HG03521 (cell line): ENCODE data around the gene GPR137.

Source experiments
- ATAC-seq: cut with Tn5 transposase; IDR thresholded peaks from one replicate; pipeline ENCODE4 v1.9.1; 2021; ENCODE audit warnings: mild to moderate bottlenecking, moderate library complexity; ENCODE audit not compliant: unreplicated experiment

GPR137 gene

DNA sequence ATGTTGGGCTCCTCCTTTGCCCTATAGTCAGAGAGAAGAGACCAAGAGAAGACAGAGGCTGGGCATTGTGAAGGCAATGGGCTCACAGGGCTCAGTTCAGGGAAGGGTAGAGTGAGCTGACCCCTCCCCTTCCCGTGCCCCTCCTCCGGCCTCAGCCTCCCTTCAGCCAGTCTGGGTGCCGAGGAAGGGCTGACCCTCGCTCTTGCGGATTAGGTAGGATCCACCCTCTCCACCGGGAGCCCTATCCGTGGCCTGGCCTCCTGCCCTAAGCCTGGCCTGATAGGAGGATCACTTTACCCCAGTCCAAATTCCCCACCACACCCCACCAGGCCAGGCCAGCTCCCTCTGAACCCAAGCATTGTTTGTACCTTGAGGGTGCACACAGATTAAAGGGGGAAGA lies 37.1 kb upstream of the GPR137 start:
- no peak for ATAC-seq

DNA sequence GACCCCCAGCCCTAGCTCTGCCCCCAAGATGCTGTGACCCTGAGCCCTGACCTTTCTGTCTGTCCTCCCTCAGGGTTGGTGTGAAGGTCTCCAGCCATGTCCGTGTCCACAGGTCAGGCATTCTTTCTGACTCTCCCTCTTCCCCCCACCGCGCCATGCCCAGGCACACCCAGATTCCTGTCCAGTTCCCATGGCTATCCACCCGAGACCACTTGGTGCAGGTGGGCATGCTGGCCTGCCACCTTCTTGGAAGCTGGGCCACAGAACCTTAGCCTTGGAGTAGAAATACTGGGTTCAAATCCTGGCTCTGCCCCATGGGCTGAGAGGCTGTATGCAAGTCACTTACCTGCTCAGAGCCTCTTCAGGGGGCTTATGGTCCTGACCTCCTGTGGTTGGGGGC lies 36.6 kb upstream of the GPR137 start:
- no peak for ATAC-seq

DNA sequence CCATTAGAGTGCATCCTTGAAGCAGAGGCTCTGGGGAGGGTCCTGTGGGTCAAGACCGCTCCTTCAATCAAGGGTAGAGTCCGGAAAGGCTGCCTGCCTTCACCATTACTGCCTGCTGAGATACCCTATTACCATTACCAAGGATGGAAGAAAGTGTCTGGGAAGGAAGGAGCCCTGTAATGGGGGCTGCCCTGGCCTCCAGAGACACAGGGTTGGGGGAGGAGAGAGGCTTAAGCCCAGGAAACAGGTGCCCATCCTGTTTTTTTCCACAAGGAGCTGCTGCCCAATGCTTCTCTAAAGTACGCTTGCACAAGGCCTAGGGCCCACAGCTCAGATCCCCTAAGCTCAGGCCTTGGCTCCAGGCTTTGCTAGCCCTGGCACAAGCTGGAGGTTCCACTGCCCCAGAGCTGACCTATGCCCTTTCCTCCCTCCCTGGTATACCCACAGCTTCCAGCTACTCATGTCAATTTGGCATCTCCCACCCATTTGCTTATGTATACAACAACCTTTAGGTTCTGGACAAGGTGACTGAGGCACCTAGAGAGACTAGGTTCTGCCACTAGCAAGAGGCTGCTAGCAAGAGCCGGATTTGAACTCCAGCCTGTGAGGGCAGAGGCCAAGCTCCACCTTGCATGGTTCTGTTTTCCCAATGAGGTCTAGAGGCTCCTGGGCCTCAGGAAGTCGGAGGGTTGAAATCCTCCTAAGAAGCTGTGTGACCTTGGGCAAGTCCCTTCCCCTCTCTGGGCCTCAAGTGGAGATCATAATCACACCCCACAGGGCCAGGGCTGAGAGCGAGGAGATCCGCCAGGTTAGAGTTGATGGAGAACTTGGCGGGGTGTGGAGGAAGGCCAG lies 35.9 kb upstream of the GPR137 start:
- ATAC-seq = no peak

DNA sequence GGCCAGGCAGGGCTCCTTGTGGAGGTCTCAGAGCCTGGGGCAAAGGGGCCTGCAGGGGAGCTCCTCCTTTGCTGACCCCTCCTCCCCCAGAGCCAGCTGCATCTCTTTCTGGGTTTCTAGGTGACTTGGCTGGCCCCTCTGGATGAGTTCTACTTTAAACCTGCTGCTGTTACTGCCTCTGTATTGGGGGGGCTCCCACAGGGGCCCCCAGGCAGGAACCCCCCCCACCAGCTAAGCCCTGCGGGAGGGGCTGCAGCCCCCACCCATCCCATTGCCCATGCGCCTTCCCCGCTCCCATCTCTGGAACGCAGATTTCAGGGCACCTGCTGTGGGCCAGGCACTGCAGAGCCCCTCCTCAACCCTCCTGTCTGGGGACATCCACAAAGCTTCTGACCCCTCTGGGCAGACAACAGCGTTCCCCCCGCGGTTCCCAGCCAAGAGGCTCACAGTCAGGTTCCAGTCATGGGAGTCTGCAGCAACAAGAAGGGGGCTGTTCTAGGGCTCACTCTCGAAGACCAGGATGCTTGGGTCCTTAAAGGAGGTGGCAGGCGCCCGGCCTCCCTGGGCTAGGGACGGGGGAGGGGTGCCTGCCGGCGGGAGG lies 35.1 kb upstream of the GPR137 start:
- no peak for ATAC-seq

DNA sequence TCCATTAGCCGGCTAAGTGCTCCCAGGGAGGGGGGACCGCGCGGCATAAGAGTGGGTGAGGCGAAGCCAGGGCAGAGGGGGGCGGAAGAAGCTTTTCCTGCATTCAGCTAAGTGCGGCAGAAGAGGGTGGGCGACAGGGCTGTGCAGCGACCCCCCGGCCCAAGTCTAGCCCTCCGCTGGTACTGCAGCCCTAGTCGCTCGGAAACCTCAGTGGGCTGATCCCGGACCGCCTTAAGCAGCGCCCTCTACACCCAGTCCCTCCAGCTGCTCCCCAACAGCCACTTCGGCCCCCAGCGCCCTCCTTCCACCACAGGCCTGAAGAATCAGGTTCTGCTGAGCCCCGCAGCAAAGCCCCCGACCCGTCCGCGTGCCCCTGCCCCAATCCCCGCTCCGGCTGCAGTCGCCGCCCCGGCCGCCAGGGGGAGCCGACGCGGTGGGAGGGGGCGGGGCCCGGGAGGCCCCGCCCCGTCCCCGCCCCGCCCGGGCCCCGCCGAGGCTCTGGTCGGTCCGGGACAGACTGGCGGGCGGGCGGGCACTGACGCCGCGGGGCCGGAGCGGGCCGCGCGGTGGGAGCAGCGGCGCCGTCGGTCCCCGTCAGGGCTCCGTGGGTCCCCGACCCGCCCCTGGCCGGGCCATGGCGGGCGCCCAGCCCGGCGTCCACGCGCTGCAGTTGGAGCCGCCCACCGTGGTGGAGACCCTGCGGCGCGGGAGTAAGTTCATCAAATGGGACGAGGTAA lies 34.5 kb upstream of the GPR137 start, which contains the start of gene PLCB3:
PLCB3 (plus strand) TSS at position 515 of the 737 bp plus-strand sequence; CDS start at position 635, 120 bp downstream.
- peak; percentile 42 for ATAC-seq

DNA sequence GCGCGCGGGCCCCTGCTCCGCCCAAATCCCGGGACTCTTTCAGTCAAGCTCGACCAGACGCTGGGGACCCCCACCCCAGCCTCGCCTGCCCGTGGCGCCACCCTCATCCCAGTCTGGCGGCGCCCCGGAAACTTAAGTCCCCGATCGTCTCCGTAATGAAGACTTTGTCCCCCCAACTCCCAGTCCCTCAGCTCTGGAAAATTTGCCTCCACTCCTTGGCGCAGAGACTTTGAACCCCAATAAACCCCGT lies 34.0 kb upstream of the GPR137 start:
- no peak for ATAC-seq

DNA sequence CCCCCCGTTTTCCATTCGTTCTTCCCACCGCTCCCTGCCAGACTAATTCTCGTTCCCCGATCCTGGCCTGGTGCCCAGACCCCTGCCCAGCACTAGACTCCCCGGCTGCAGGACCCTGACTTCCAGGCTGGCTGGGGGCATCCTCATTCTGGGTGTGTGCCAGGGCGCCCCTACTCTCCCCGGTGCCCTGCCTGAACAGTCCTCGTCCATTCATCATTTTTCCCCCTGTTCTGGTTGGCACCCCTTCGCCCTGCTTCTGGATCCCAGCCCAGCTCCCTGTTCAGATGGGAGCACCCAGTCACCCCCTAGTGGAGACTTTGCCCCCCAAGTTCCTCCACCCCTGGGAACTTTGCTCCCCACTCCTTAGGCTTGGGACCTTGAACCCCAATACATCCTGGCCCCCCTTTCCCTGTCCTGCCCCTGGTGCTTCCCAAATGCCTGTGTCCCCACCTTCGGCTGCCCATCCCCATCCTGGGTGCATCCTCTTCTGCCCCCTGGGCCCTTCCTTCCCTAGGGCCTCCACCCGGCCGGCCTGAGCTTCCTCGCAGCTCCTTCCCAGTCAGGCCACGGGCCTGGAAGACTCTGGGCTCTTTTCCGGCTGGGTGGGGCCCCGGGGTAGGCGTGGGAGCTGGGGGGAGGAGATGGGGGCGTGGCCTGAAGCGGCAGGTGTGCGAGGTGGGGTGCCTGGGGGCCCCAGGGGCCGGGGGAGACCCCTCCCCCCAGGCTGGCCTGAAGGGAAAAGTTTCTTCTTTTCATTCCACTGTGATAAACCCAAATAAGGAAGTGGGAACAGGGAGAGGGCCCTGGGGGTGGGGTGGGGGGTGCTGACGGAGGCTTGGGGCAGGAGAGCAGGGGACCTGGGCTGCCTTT lies 33.4 kb upstream of the GPR137 start:
- ATAC-seq = no peak

DNA sequence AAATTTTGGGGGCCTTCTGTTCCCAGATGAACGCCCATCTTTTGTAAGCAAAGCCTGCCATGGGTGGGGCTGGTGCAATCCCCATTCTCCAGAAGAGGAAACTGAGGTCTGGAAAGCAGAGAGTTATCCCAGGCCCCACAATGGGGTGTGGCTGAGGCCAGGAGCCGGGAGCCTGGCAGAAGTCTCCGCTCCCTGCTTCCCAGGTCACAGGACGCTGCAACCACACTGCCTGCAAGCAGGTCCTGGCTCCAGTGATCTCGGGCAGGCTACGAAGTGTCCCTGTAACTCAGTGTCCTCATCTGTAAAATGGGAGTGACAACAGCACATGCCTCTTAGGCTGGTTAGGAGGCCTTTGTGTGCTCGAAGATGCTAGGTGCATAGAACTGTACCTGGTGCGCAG lies 32.6 kb upstream of the GPR137 start:
- no peak for ATAC-seq

DNA sequence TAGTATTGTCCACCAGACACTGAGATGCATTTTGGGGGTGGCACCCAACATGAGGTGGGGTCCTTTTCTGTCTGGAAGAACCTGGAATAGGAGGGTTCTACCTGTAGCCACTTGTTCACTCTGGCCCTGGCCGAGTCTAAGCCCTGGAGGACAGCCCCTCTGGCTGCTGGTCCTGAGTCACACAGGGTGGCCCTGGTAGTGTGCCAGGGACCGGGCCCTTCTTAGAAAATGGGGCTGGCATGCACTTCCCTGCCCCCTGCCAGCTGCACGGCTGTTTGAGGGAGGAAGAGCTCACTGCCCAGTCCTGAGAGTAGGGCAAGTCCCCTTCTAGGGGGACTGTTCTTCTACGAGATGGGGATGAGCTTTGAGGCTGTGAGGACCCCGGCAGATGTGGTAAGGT lies 32.2 kb upstream of the GPR137 start:
- ATAC-seq = no peak

DNA sequence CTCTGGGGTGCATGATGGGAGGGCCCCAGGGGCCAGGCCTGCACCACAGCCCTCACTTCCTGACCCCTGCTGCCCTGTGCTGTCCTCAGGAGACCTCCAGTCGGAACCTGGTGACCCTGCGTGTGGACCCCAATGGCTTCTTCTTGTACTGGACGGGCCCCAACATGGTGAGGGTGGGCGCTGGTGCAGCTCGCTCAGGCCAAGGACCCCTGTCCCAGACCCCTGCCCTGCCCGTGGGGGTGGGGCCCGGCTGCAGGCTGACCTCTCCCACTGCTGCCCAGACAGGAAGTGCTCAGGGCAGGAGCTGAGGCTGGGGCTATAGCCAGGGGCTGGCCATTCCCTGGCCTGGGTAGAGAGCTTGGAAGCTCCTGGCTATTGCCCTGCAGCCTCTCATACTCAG lies 31.3 kb upstream of the GPR137 start:
- no peak for ATAC-seq

DNA sequence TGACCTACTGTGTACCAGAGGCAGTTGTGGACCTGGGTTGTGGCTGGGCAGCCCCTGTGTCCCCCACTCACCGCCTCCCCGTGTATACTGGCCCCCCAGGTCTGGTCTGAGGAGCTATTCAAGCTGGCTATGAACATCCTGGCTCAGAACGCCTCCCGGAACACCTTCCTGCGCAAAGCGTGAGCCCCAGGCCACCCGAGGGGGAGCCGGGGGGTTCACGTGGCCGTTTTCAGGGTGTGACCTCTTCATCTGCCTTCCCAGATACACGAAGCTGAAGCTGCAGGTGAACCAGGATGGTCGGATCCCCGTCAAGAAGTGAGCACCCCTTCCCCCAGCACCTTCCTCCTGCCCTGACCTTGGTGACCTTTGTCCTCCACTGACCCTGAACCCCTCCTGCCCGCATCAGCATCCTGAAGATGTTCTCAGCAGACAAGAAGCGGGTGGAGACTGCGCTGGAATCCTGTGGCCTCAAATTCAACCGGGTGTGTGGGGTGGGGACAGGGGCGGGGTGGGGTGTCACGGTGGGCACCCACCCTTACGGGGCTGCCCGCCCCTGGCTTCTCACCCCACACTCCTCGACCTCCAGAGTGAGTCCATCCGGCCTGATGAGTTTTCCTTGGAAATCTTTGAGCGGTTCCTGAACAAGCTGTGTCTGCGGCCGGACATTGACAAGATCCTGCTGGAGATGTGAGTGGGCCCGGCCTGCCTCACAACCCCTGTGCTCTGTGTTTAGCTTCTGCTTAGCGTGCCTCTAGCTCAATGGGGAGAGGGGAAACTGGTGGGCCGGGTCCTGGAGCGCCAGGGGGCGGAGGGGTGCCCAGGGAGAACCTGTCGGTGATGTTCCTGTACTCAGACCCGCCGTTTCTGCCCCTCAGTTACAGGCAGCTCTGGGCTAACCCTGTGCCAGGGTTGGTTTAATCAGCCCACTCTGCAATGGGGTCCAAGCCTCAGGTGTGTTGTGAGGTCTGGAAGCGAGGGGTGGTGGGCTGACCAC lies 30.2 kb upstream of the GPR137 start:
- ATAC-seq = no peak

DNA sequence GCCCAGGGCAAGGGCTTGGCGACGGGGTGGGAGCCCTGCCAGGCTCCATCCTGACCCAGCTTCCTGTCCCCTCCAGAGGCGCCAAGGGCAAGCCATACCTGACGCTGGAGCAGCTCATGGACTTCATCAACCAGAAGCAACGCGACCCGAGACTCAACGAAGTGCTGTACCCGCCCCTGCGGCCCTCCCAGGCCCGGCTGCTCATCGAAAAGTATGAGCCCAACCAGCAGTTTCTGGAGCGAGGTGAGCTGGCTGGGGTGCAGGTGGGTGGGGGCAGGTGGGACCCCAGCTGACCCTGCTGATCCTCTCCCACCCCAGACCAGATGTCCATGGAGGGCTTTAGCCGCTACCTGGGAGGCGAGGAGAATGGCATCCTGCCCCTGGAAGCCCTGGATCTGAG lies 29.3 kb upstream of the GPR137 start:
- ATAC-seq = no peak

DNA sequence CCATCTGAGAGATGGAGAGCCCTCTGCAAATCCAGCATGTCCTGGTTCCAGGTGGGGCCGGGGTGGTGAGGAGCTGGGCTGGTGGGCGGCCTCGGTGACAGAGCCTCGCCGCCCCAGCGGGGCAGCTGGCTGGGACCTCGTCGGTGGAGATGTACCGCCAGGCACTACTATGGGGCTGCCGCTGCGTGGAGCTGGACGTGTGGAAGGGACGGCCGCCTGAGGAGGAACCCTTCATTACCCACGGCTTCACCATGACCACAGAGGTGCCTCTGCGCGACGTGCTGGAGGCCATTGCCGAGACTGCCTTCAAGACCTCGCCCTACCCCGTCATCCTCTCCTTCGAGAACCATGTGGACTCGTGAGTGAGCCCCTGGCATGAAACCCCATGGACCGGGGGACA lies 27.3 kb upstream of the GPR137 start:
- no peak for ATAC-seq

DNA sequence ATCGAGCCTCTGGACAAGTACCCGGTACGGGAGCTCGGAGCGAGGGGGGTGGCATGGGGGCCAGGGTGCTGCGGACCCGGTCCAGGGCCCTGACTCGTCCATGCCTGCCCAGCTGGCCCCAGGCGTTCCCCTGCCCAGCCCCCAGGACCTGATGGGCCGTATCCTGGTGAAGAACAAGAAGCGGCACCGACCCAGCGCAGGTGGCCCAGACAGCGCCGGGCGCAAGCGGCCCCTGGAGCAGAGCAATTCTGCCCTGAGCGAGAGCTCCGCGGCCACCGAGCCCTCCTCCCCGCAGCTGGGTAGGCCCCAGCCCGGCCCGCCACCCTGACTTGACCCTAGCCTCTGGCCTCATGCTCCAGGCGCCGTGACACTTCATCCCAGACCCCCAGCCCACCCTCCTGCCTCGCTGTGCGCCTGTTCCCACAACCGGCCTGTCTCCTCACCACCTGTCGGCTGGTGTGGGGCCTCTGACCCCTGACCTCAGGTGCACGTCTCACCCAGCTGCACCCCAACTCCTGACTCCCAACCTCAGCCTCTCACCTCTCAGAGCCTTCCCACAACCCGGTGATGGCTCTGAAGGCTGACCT lies 26.6 kb upstream of the GPR137 start:
- ATAC-seq = no peak

DNA sequence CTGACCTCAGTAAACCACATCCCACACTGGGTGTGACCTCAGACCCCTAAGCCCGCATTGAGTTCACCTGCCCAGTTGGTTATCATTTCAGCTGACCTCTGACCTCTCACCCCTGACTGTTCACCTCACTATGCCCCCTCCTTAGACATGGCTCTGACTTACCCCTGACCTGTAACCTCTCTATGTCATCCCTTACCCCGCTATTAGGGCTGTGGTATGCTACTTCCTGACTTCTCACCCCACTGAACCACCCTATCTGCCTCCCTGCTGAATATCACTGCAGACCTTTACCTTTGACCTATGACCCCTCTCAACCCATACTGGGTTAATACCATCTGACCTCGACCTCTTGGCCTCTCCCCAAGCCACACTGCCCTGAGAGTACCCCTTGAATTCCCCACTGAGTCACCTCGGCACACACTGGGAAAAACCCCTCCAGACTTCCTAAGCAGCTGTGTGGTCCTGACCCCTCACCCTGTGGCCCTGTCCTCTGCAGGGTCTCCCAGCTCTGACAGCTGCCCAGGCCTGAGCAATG lies 26.0 kb upstream of the GPR137 start:
- no peak for ATAC-seq

DNA sequence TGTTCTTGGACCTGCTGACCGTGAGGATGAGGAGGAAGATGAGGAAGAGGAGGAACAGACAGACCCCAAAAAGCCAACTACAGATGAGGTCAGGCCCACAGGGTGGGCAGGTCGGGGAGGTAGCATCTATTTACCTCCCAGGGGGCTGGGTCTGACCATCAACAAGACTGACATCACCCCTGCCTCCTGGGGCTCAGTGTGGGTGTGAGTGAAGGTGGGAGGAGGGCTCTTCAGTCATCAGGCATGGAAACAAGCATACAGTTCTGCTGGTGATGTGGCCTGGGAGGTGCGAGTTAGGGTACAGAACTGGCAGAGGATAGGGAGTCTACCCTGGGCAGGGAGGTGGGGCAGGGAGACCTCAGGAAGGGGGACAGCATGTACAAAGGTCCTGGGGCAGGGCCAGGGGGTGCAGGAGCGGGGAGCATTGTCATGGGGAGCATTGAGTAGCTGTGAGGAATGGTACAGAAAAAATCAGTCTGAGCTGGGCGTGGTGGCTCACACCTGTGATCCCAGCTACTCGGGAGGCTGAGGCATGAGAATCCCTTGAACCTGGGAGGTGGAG lies 25.4 kb upstream of the GPR137 start:
- ATAC-seq = no peak

DNA sequence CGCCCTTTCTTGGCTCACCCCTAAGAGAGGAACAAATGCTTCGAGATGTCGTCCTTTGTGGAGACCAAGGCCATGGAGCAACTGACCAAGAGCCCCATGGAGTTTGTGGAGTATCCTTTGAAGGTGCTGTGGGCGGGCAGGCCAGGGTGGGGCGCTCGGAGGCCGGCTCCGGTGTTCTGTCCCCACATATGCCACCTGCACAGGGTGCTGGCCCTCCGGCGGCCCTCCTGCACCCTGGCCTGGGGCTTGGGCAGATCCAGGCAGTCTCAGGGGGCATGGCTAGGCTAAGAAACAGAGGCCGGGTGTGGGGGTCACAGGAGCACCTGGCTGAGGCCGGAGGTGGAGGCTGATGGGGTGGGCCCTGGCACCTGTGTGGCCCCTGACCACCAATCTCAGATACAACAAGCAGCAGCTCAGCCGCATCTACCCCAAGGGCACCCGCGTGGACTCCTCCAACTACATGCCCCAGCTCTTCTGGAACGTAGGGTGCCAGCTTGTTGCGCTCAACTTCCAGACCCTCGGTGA lies 24.0 kb upstream of the GPR137 start:
- ATAC-seq = no peak

DNA sequence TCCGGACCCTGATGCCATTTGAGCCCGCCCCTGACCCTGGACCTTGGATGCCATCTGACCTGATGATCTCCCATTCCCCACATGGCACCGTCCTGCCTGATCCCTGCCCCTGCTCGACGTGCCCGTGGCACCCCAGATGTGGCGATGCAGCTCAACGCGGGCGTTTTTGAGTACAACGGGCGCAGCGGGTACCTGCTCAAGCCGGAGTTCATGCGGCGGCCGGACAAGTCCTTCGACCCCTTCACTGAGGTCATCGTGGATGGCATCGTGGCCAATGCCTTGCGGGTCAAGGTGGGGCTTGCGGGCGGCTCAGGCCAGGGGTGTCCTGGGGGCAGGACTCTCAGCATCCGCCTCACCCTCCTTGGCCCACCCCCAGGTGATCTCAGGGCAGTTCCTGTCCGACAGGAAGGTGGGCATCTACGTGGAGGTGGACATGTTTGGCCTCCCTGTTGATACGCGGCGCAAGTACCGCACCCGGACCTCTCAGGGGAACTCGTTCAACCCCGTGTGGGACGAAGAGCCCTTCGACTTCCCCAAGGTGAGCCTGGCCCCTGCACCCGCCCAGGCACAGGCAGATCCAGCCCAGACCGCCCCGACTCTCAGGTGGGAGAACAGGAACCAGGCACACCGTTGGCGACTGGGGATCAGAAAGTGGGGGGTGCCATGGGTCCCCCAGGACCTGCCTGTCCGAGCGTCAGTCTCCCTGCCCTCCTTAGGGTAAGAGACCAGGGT lies 23.2 kb upstream of the GPR137 start:
- no peak for ATAC-seq
